Hypothalamus (tissue), 51 donors: Measurements from ENCODE around the gene MYBPC2.
"Not testable (repeated sequence)": the region's sequence is repeated elsewhere in the genome, so short reads cannot be mapped to it uniquely, and the experiment has no call there.

Experiments
- DNase-seq, 51 donors: peaks; one replicate each; lab custom pipeline; 2025; lab: John Stamatoyannopoulos, UW

Gene MYBPC2

GRCh38 chr19:50432221-50433028 lies at the start of gene MYBPC2:
Gene MYBPC2 (plus strand): TSS chr19:50432892. CDS start chr19:50432954, 62 bp downstream.
- DNase-seq: peak in 2 of 51 donors; percentile 13 to 33

- DNase-seq: peak in 1 of 51 donors; percentile 23
Observed at GRCh38 chr19:50383001-50383851, 49.5 kb upstream of the MYBPC2 start.

GRCh38 chr19:50383852-50384684 lies 48.6 kb upstream of the MYBPC2 start, which contains the start of gene POLD1:
Gene POLD1 (plus strand): TSS chr19:50384347. CDS start chr19:50398852, 14,505 bp downstream.
- DNase-seq: peak; percentile 41 to 97 (median 89)

- DNase-seq: no peak
Observed at GRCh38 chr19:50384685-50385535, 47.8 kb upstream of the MYBPC2 start.

DNA sequence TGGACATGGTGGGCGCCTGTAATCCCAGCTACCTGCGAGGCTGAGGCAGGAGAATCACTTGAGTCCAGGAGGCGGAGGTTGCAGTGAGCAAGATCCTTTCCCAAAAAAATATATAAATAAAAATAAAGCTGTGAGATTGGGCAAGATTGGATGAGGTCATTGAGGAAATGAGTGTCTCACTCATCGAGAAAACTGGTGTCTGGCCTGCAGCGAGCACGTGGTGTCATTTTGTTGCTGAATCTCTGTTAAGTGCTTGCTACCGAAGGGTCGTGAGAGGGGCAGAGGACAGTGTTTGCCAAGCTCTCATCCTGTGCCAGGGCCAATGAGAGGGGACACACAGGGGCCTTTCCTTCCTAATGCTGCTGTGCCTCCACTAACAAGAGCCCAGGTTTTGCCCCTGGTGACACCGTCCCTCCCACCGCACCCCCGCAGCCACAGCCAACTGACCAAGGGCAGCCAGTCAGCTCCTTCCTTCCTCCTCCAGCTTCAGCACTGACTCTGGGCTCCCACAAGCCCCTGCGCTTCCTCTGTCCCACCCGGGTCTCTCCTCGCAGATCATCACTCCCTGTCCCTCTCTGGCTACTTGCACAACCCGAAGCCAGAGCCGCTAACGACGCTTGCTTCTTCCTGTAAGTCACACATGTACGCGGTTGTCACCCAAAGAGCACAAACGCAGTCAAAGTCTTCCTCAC lies 45.4 kb upstream of the MYBPC2 start:
- DNase-seq: peak in 15 of 51 donors; percentile 4 to 51 (median 16)

DNA sequence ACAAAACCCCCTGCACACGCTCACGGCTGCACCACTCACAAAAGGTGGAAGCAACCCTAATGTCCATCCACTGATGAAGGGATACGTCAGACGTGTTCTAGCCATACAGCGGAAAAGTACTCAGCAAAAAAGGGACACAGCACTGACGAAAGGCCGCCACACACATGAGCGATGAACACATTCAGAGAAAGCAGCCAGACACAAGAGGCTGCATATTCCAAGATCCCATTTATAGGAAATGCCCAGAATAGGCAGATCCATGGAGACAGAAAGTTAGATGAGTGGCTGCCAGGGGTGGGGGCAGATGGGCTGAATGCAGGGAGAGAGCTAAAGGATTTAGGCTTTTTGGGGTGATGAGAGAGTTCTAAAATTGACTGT lies 44.8 kb upstream of the MYBPC2 start:
- peak in 1 of 51 donors; percentile 51 for DNase-seq

- DNase-seq: not testable (repeated sequence)
Observed at GRCh38 chr19:50390295-50390694, 42.4 kb upstream of the MYBPC2 start.

DNA sequence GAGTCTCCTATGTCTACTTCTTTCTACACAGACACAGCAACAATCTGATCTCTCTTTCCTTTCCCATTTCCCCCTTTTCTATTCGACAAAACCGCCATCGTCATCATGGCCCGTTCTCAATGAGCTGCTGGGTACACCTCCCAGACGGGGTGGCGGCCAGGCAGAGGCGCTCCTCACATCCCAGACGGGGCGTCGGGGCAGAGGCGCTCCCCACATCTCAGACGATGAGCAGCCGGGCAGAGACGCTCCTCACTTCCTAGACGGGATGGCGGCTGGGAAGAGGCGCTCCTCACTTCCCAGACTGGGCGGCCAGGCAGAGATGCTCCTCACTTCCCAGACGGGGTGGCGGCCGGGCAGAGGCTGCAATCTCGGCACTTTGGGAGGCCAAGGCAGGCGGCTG lies 41.7 kb upstream of the MYBPC2 start:
- DNase-seq: not testable (repeated sequence)

- DNase-seq: no peak
Observed at GRCh38 chr19:50392759-50393158, 39.9 kb upstream of the MYBPC2 start.

DNA sequence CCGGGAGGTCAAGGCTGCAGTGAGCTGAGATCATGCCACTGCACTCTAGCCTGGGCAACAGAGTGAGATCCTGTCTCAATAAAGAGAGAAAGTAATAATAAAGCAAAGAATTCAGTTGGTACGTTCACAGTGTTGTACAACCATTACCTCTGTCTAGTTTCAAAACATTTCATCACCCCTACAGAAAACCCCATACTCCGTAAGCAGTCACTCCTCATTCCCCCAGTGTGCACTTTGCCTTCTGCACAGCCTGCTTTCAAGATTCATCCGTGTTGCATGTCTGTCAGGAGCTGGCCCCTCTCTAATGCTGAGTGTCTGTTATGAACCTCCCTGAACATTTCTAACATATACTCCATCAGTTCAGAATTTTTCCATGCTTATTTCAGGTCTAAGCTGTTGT lies 39.1 kb upstream of the MYBPC2 start:
- no peak for DNase-seq

GRCh38 chr19:50394017-50394416 lies 38.7 kb upstream of the MYBPC2 start:
- DNase-seq: no peak

DNA sequence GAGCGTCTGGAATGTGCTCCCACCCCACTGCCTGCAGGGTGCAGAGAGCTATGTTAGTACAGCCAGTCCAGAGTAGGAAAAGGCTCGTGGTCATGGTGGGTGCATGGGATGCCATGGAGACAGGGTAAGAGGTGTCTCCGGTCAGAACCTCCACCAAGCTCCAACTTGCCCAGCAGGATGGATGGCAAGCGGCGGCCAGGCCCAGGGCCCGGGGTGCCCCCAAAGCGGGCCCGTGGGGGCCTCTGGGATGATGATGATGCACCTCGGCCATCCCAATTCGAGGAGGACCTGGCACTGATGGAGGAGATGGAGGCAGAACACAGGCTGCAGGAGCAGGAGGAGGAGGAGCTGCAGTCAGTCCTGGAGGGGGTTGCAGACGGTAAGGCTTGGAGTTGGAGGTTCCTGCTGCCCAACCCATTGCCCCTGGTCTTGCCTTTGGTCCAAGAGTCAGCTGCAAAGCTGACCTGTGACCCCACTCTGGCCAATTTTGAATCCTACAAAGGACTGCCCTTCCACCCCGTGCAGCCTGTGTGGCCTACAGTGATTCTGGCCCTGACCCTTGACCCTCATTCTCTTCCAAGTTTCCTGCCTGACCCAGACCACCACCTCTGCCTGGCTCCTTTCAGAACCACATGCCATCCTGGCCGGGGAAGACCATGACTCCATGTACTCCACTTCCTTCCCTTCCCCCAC lies 33.9 kb upstream of the MYBPC2 start:
- no peak for DNase-seq

DNA sequence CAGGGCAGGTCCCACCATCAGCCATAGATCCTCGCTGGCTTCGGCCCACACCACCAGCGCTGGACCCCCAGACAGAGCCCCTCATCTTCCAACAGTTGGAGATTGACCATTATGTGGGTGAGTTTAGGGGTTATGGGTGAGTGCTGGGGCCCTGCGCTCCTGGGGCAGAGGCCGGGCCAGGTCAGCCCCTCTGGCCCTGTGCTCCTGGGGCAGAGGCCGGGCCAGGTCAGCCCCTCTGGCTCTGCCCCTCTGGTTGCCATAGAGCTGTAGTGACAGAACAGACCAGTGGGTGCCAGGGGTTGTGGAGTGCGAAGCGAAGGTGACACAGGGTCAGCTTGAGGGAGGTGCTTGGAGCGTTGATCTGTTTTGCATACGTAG lies 33.3 kb upstream of the MYBPC2 start:
- DNase-seq: no peak

DNA sequence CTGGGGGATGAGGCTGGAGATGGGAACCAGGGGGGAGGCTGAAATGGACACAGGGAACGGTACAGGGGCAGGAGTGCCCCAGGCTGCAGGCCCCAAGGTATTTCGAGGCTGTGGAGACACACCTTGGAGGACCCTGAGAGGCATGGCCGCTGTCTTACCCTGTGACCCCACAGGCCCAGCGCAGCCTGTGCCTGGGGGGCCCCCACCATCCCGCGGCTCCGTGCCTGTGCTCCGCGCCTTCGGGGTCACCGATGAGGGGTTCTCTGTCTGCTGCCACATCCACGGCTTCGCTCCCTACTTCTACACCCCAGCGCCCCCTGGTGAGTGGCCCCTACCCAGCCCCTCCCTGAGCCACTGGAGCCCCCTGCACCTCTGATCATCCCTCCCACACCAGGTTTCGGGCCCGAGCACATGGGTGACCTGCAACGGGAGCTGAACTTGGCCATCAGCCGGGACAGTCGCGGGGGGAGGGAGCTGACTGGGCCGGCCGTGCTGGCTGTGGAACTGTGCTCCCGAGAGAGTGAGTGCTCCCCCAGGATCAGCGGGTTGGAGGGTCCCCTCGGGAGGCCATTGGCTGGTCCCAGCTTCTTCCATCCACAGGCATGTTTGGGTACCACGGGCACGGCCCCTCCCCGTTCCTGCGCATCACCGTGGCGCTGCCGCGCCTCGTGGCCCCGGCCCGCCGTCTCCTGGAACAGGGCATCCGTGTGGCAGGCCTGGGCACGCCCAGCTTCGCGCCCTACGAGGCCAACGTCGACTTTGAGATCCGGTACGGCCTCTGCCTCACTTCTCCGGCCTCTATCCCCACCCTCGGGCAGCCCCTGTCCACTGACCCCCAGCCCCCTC lies 30.9 kb upstream of the MYBPC2 start:
- no peak for DNase-seq

- no peak for DNase-seq
Observed at GRCh38 chr19:50402544-50403301, 30.0 kb upstream of the MYBPC2 start.

GRCh38 chr19:50406156-50406820 lies 26.4 kb upstream of the MYBPC2 start:
- no peak for DNase-seq
